CD4-positive, alpha-beta T cell (primary cell): ENCODE results near the gene PCDHB5. TPM values are rescaled to one million over a fixed set of nuclear protein-coding genes. Genes with fewer than 3 reads are reported as not detected.
"Not testable (repeated sequence)": the region's sequence is repeated elsewhere in the genome, so short reads cannot be mapped to it uniquely, and the experiment has no call there.

Source experiments
- ATAC-seq: fragments of 200-7000 bp; cut with Tn5 transposase; one replicate; pipeline ENCODE4 v1.10.0; 2022; ENCODE audit warnings: mild to moderate bottlenecking; ENCODE audit not compliant: poor library complexity
- CTCF ChIA-PET: fragments of 350-600 bp; sonication (Branson Sonifier 250); formaldehyde crosslinking; loops from one replicate; lab custom pipeline; 2021; ENCODE audit warnings: antibody characterized with exemption, inconsistent platforms; lab: Charles Lee
- POLR2A ChIA-PET: fragments of 350-600 bp; sonication (Branson Sonifier 250); formaldehyde crosslinking; loops from one replicate; lab custom pipeline; 2021; ENCODE audit warnings: antibody characterized with exemption, inconsistent platforms; lab: Charles Lee
- DNase-seq, 14 experiments: peaks; one replicate each; pipeline ENCODE4 v3.0.0-alpha.2; 2013 to 2020; ENCODE audit warnings: mixed read lengths in 2 of 14
- H3K27ac ChIP-seq, 2 donors: one replicate each; pipeline versions ENCODE4 v1.5.1 to v1.7.0; 2013; ENCODE audit warnings: low read length in 2 of 2, low read depth in 1 of 2, mild to moderate bottlenecking in 1 of 2
- H3K27me3 ChIP-seq, 2 experiments: 1 replicate in 1 of 2; 2 replicates in 1 of 2; pipeline versions ENCODE4 v1.6.1 to v1.7.0; 2013; ENCODE audit warnings: low read length in 2 of 2, control low read depth in 1 of 2, mild to moderate bottlenecking in 1 of 2, moderate library complexity in 1 of 2; ENCODE audit not compliant: insufficient read depth in 2 of 2, control insufficient read depth in 1 of 2
- H3K36me3 ChIP-seq: one replicate; pipeline ENCODE4 v1.6.1; 2013; ENCODE audit warnings: low read length, control low read depth; ENCODE audit not compliant: insufficient read depth
- H3K4me1 ChIP-seq: one replicate; pipeline ENCODE4 v1.6.1; 2013; ENCODE audit warnings: low read length, control low read depth; ENCODE audit not compliant: insufficient read depth
- H3K4me3 ChIP-seq: one replicate; pipeline ENCODE4 v1.5.1; 2013; ENCODE audit warnings: mild to moderate bottlenecking, low read length, moderate library complexity
- H3K9me3 ChIP-seq, 2 experiments: 1 replicate in 1 of 2; 2 replicates in 1 of 2; pipeline versions ENCODE4 v1.6.1 to v1.7.0; 2013; ENCODE audit warnings: low read length in 2 of 2, mild to moderate bottlenecking in 2 of 2, control low read depth in 1 of 2, moderate library complexity in 1 of 2; ENCODE audit not compliant: control insufficient read depth in 1 of 2, insufficient read depth in 1 of 2
- H3K27ac Mint-ChIP-seq: one replicate; pipeline ENCODE4 v1.8.0; 2020; ENCODE audit warnings: mixed read lengths
- H3K27me3 Mint-ChIP-seq: one replicate; pipeline ENCODE4 v1.8.0; 2021; ENCODE audit warnings: mixed read lengths
- H3K36me3 Mint-ChIP-seq: one replicate; pipeline ENCODE4 v1.8.0; 2021; ENCODE audit warnings: low read depth, mixed read lengths
- H3K4me1 Mint-ChIP-seq: one replicate; pipeline ENCODE4 v1.8.0; 2021; ENCODE audit warnings: low read depth, mixed read lengths
- H3K4me3 Mint-ChIP-seq: one replicate; pipeline ENCODE4 v1.8.0; 2020; ENCODE audit warnings: mild to moderate bottlenecking, mixed read lengths
- H3K9me3 Mint-ChIP-seq: one replicate; pipeline ENCODE4 v1.8.0; 2020; ENCODE audit warnings: mixed read lengths
- intact Hi-C, 2 experiments: fragments of 100-400 bp; cut with DNase I in 1 of 2; cut with micrococcal nuclease in 1 of 2; formaldehyde crosslinking; loops; one replicate each; pipeline versions ENCODE4 v1.15.1 to v1.9.0; 2023 to 2025; cut with DNase I, micrococcal nuclease
- total RNA-seq, 174 experiments: library from RNA in 2 of 174; stranded (reverse) in 2 of 174; gene quantifications; one replicate each; pipeline ENCODE4 v1.2.3 and lab custom pipeline; 2021 to 2026
- TF ChIP-seq, protein P1 (sequence below): fragments of 200-600 bp; IDR thresholded peaks from one replicate; pipeline ENCODE4 v1.8.0; 2022; ENCODE audit warnings: antibody characterized with exemption, mild to moderate bottlenecking

The PCDHB5 gene
- total RNA-seq, 2 experiments from 2014 or later = 0.08 TPM; not detected in 1

DNA sequence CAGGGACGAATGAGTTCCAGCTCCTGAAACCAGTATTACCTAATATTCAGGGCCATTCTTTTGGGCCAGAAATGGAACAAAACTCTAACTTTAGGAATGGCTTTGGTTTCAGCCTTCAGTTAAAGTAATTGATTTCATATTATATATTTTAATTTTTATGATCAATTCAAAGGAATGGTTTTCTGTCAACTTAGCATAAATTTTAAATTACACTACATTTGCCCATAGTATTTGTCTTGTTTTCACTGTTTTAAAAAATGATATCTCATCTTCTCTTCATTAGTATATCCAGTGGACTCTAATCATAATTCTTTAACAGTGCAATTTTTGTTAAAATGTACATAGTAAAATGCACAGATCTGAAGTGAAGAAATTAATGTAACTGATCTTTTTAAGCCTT is 45.3 kb downstream of the PCDHB5 start:
- H3K4me1 ChIP-seq = no peaks in the 10 kb centered on the region
- H3K9me3 Mint-ChIP-seq = peaks cover 12% of the 10 kb centered on the region
- H3K27ac ChIP-seq = no peak overlapping the region
- H3K4me1 Mint-ChIP-seq = no peaks in the 10 kb centered on the region
- H3K27me3 Mint-ChIP-seq = peaks cover 46% of the 10 kb centered on the region
- H3K27me3 ChIP-seq = peaks cover 30 to 56% of the 10 kb centered on the region in 2 experiments
- no peak overlapping the region for H3K4me3 ChIP-seq
- ATAC-seq (no peak), DNase-seq (no peak)
- H3K36me3 Mint-ChIP-seq = no peaks in the 10 kb centered on the region
- intact Hi-C loops = no loop called here
- ChIA-PET CTCF (no interaction called here), POLR2A (no interaction called here)
- TF ChIP-seq, protein P1, sequence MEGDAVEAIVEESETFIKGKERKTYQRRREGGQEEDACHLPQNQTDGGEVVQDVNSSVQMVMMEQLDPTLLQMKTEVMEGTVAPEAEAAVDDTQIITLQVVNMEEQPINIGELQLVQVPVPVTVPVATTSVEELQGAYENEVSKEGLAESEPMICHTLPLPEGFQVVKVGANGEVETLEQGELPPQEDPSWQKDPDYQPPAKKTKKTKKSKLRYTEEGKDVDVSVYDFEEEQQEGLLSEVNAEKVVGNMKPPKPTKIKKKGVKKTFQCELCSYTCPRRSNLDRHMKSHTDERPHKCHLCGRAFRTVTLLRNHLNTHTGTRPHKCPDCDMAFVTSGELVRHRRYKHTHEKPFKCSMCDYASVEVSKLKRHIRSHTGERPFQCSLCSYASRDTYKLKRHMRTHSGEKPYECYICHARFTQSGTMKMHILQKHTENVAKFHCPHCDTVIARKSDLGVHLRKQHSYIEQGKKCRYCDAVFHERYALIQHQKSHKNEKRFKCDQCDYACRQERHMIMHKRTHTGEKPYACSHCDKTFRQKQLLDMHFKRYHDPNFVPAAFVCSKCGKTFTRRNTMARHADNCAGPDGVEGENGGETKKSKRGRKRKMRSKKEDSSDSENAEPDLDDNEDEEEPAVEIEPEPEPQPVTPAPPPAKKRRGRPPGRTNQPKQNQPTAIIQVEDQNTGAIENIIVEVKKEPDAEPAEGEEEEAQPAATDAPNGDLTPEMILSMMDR = no peak
- peaks cover 17 to 21% of the 10 kb centered on the region in 2 experiments for H3K9me3 ChIP-seq
- no peak overlapping the region for H3K27ac Mint-ChIP-seq
- H3K4me3 Mint-ChIP-seq = no peak overlapping the region
- H3K36me3 ChIP-seq = no peaks in the 10 kb centered on the region

DNA sequence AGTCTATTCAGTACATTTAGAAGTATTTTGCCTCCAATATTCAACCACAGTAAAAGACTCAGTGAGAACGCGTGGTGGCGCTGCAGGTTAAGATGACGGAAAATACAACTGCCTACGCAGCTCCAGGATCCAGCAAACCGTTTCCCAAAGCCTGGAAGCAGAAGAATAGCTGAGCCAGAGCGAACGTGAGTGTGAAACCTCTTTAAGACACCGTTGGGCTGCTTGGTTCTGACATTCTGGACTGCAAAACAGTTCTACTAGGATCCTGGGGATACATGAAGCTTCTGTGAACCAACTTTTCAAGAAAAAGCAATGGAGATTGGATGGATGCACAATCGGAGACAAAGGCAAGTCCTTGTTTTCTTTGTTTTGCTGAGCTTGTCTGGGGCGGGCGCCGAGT is 47.2 kb downstream of the PCDHB5 start, which contains the start of gene PCDHB16:
PCDHB16 (plus strand) TSS at position 140 of the 400 bp plus-strand sequence; CDS start at position 313, 173 bp downstream.
- Mint-ChIP-seq H3K4me1 (peaks cover 6% of the 10 kb centered on the region), H3K27me3 (peaks cover 63% of the 10 kb centered on the region), H3K4me3 (no peak within 1 kb of the TSS), H3K27ac (no peak within 1 kb of the TSS), H3K9me3 (peaks cover 15% of the 10 kb centered on the region), H3K36me3 (peaks cover 12% of the 10 kb centered on the region)
- Histone ChIP-seq H3K9me3 (peaks cover 17 to 21% of the 10 kb centered on the region in 2 experiments), H3K4me3 (no peak within 1 kb of the TSS), H3K36me3 (no peaks in the 10 kb centered on the region), H3K27ac (no peak within 1 kb of the TSS), H3K27me3 (peaks cover 25 to 38% of the 10 kb centered on the region in 2 experiments), H3K4me1 (peaks cover 4% of the 10 kb centered on the region)
- ATAC-seq = no peak
- TF ChIP-seq, protein P1 = no peak
- POLR2A ChIA-PET = no interaction called here
- CTCF ChIA-PET = no interaction called here
- intact Hi-C loops = no loop called here
- no peak for DNase-seq

- H3K27me3 ChIP-seq = peaks cover 20 to 31% of the 10 kb centered on the region in 2 experiments
- H3K4me3 Mint-ChIP-seq, DNase-seq, H3K4me3 ChIP-seq, H3K36me3 ChIP-seq, H3K4me1 Mint-ChIP-seq, H3K4me1 ChIP-seq, intact Hi-C loops, POLR2A ChIA-PET, CTCF ChIA-PET, ATAC-seq, H3K27ac ChIP-seq, H3K27ac Mint-ChIP-seq: not testable (repeated sequence)
- Mint-ChIP-seq H3K27me3 (peaks cover 77% of the 10 kb centered on the region), H3K9me3 (peaks cover 15% of the 10 kb centered on the region), H3K36me3 (peaks cover 12% of the 10 kb centered on the region)
- peaks cover 17 to 25% of the 10 kb centered on the region in 2 experiments for H3K9me3 ChIP-seq
Observed at GRCh38 chr5:141184117-141184855, 49.3 kb downstream of the PCDHB5 start.
